GM12878 (cell line): ENCODE results near the gene DNAJB6. TPM values are rescaled to one million over a fixed set of nuclear protein-coding genes. Genes with fewer than 3 reads are reported as not detected.

ENCODE experiments used
- ATAC-seq: fragments of 200-7000 bp; cut with Tn5 transposase; 3 replicates; pipeline ENCODE4 v1.9.1; 2020; ENCODE audit warnings: mild to moderate bottlenecking, moderate library complexity
- BruUV-seq: library from RNA; stranded (reverse); fragments of 400-500 nt; replicated peaks from 2 replicates; lab custom pipeline; 2021; lab: Mats Ljungman, UMichigan
- CTCF ChIA-PET: fragments of 300-600 bp; sonication (Branson Sonifier 250); formaldehyde crosslinking; extraction: SDS; loops from one replicate; lab custom pipeline; 2021; ENCODE audit warnings: inconsistent platforms; lab: Yijun Ruan, JAX
- POLR2A ChIA-PET: fragments of 350-600 bp; formaldehyde crosslinking; extraction: SDS; loops from one replicate; lab custom pipeline; 2021; ENCODE audit warnings: inconsistent platforms; lab: Charles Lee
- RAD21 ChIA-PET: fragments of 300-600 bp; sonication (Branson Sonifier 250); formaldehyde crosslinking; loops from one replicate; lab custom pipeline; 2023; ENCODE audit warnings: antibody characterized with exemption; ENCODE audit not compliant: unreplicated experiment; lab: Charles Lee
- SMC1A ChIA-PET: fragments of 300-600 bp; sonication (Branson Sonifier 250); formaldehyde crosslinking; loops from one replicate; lab custom pipeline; 2023; ENCODE audit not compliant: unreplicated experiment, uncharacterized antibody; lab: Charles Lee
- DNase-seq: peaks from one replicate; pipeline ENCODE4 v3.0.0-alpha.2; 2011; ENCODE audit warnings: low read depth, low spot score
- FAIRE-seq: peaks from 3 replicates; lab custom pipeline; 2011; peaks lifted over from hg19 to GRCh38; lab: Jason Lieb, UNC
- H2AFZ ChIP-seq: 2 replicates; pipeline ENCODE4 v1.6.0; 2011; ENCODE audit warnings: low read depth, low read length, control low read depth; ENCODE audit not compliant: control insufficient read depth
- H3K27ac ChIP-seq: 2 replicates; pipeline ENCODE4 v1.5.1; 2011; ENCODE audit warnings: control low read depth; ENCODE audit not compliant: control insufficient read depth, insufficient read depth
- H3K27me3 ChIP-seq, 2 experiments: replicated peaks in 1 of 2; 2 replicates each; pipeline versions ENCODE4 v1.6.0 to v1.6.1; 2011; ENCODE audit warnings: low read length in 1 of 2; ENCODE audit not compliant: control insufficient read depth in 2 of 2, insufficient read depth in 2 of 2
- H3K36me3 ChIP-seq, 2 experiments: 2 replicates each; pipeline ENCODE4 v1.5.1; 2011; ENCODE audit warnings: low read length in 1 of 2; ENCODE audit not compliant: control insufficient read depth in 2 of 2, insufficient read depth in 2 of 2
- H3K4me1 ChIP-seq: 2 replicates; pipeline ENCODE4 v1.6.1; 2011; ENCODE audit warnings: mild to moderate bottlenecking, low read length, moderate library complexity, mixed read lengths; ENCODE audit not compliant: control insufficient read depth, insufficient read depth
- H3K4me2 ChIP-seq: 2 replicates; pipeline ENCODE4 v1.6.0; 2011; ENCODE audit warnings: control low read depth; ENCODE audit not compliant: control insufficient read depth, insufficient read depth
- H3K4me3 ChIP-seq: fragments of 200-600 bp; sonication (generic); 2 replicates; pipeline ENCODE4 v1.5.1; 2016
- H3K79me2 ChIP-seq: 2 replicates; pipeline ENCODE4 v1.6.0; 2011; ENCODE audit warnings: low read length; ENCODE audit not compliant: control insufficient read depth, insufficient read depth
- H3K9ac ChIP-seq: 2 replicates; pipeline ENCODE4 v1.8.0; 2011; ENCODE audit warnings: low read length, control low read depth, mixed read lengths; ENCODE audit not compliant: control insufficient read depth, insufficient read depth
- H3K9me3 ChIP-seq: replicated peaks from 3 replicates; pipeline ENCODE4 v1.5.1; 2011; ENCODE audit warnings: mild to moderate bottlenecking, low read length; ENCODE audit not compliant: control insufficient read depth, insufficient read depth
- H4K20me1 ChIP-seq: 2 replicates; pipeline ENCODE4 v1.6.0; 2011; ENCODE audit not compliant: control insufficient read depth, insufficient read depth
- BMI1 ChIP-seq: fragments of 450-650 bp; IDR thresholded peaks from 2 replicates; pipeline ENCODE4 v1.6.1; 2016; ENCODE audit warnings: mild to moderate bottlenecking, moderate library complexity, borderline replicate concordance
- EED ChIP-seq: sonication (generic); IDR thresholded peaks from 2 replicates; pipeline ENCODE4 v1.6.1; 2016; ENCODE audit warnings: antibody characterized with exemption, low read depth
- EZH2 ChIP-seq: IDR thresholded peaks from 2 replicates; pipeline ENCODE4 v1.6.1; 2012; ENCODE audit warnings: low read depth, mild to moderate bottlenecking, control low read depth, inconsistent platforms, low read length, borderline replicate concordance; ENCODE audit not compliant: control insufficient read depth
- FOXK2 ChIP-seq: fragments of 450-650 bp; IDR thresholded peaks from 2 replicates; pipeline ENCODE4 v1.6.1; 2017; ENCODE audit warnings: mild to moderate bottlenecking, moderate library complexity
- HSF1 ChIP-seq: fragments of 150-350 bp; IDR thresholded peaks from 2 replicates; pipeline ENCODE4 v1.6.1; 2014; ENCODE audit warnings: mild to moderate bottlenecking, low read depth, low read length
- JUND ChIP-seq: IDR thresholded peaks from 2 replicates; pipeline ENCODE4 v1.6.1; 2012; ENCODE audit warnings: low read depth, mild to moderate bottlenecking, low read length, improper control_type of control experiment, moderate library complexity
- LARP7 ChIP-seq: fragments of 450-650 bp; IDR thresholded peaks from 2 replicates; pipeline ENCODE4 v1.6.1; 2017; ENCODE audit warnings: mild to moderate bottlenecking
- MYC ChIP-seq: IDR thresholded peaks from 2 replicates; pipeline ENCODE4 v1.6.1; 2011; ENCODE audit warnings: mild to moderate bottlenecking, low read length, moderate library complexity, inconsistent platforms; ENCODE audit not compliant: insufficient read depth, insufficient replicate concordance, insufficient read length, severe bottlenecking
- POLR2A ChIP-seq: IDR thresholded peaks from 2 replicates; pipeline ENCODE4 v1.6.1; 2011; ENCODE audit warnings: low read depth, mild to moderate bottlenecking, low read length
- POLR2AphosphoS5 ChIP-seq: IDR thresholded peaks from 2 replicates; pipeline ENCODE4 v1.6.1; 2011; ENCODE audit warnings: mild to moderate bottlenecking, low read length, inconsistent platforms
- PRDM15 ChIP-seq: fragments of 450-650 bp; formaldehyde crosslinking; IDR thresholded peaks from 2 replicates; pipeline ENCODE4 v1.4.0; 2020; ENCODE audit warnings: mild to moderate bottlenecking, moderate library complexity
- SIN3A ChIP-seq: IDR thresholded peaks from 2 replicates; pipeline ENCODE4 v1.6.1; 2012; ENCODE audit warnings: low read depth, low read length, improper control_type of control experiment
- SMAD5 ChIP-seq: IDR thresholded peaks from 2 replicates; pipeline ENCODE4 v1.6.1; 2016; ENCODE audit warnings: antibody characterized with exemption, low read depth
- STAT3 ChIP-seq: IDR thresholded peaks from 2 replicates; pipeline ENCODE4 v1.6.1; 2011; ENCODE audit warnings: low read depth, low read length, improper control_type of control experiment
- USF1 ChIP-seq: IDR thresholded peaks from 2 replicates; pipeline ENCODE4 v1.6.1; 2011; ENCODE audit warnings: borderline replicate concordance, low read depth, mild to moderate bottlenecking, moderate library complexity, mixed read lengths, low read length; ENCODE audit not compliant: insufficient read depth; ENCODE audit errors: extremely low read length
- ZBTB33 ChIP-seq: fragments of 450-650 bp; IDR thresholded peaks from 2 replicates; pipeline ENCODE4 v1.6.1; 2017; ENCODE audit warnings: mild to moderate bottlenecking
- ZNF274 ChIP-seq: IDR thresholded peaks from one replicate; pipeline ENCODE4 v1.8.0; 2011; ENCODE audit not compliant: insufficient read length, insufficient read depth
- ZSCAN29 ChIP-seq: fragments of 450-650 bp; IDR thresholded peaks from 2 replicates; pipeline ENCODE4 v1.6.1; 2017; ENCODE audit warnings: mild to moderate bottlenecking, moderate library complexity
- WGBS: methylation state at CpG from one replicate; pipeline ENCODE4 v1.1.6; 2016; ENCODE audit warnings: low lambda C conversion rate; ENCODE audit not compliant: insufficient replicate concordance, insufficient coverage; ENCODE audit errors: missing lambda C conversion rate; 5-methylcytosine and 5-hydroxymethylcytosine counted together
- in situ Hi-C: fragments of 300-500 bp; cut with MboI; formaldehyde crosslinking; loops from 9 replicates; pipeline ENCODE4 v1.14.3; 2018; ENCODE audit warnings: mixed read lengths
- intact Hi-C: fragments of 100-400 bp; cut with micrococcal nuclease; formaldehyde crosslinking; loops from one replicate; pipeline ENCODE4 v1.14.2; 2022; ENCODE audit not compliant: unreplicated experiment
- polyA plus RNA-seq, 11 experiments: library from polyadenylated mRNA; depleted of rRNA in 4 of 11; unstranded in 6 of 11; stranded (reverse) in 5 of 11; fragments of >200 nt; fragmentation: Nextera tagmentation in 4 of 11; fragmentation: Illumina TruSeq in 1 of 11; extraction: Ambion mirVana in 4 of 11; extraction: Trizol in 1 of 11; gene quantifications; 1 replicate in 1 of 11; 2 replicates in 10 of 11; pipeline versions ENCODE4 v1.2.1 to v1.2.3, GENCODE V29; 2011 to 2016; ENCODE audit warnings: inconsistent platforms in 2 of 11, missing spikeins in 2 of 11, low read depth in 1 of 11
- total RNA-seq, 4 experiments: library from RNA; depleted of rRNA in 3 of 4; stranded (reverse); fragments of >200 nt in 3 of 4; fragmentation: Illumina TruSeq in 1 of 4; extraction: Trizol in 1 of 4; gene quantifications; 2 replicates each; pipeline versions ENCODE4 v1.2.1 to v1.2.3, GENCODE V29; 2013 to 2021

Gene DNAJB6
- total and polyA plus RNA-seq, 10 of the 15 experiments (the other 5 are each of a cell fraction or from before 2014, with no cell fraction given) = 34.5 to 117 (median 53.1) TPM

GRCh38 chr7:157425761-157426160 lies 89.0 kb downstream of the DNAJB6 start:
- no peak overlapping the region for H3K4me2 ChIP-seq
- H3K4me1 ChIP-seq = no peaks in the 10 kb centered on the region
- no peak for FAIRE-seq
- H3K36me3 ChIP-seq = no peaks in the 10 kb centered on the region
- no peaks in the 10 kb centered on the region for H3K9me3 ChIP-seq
- ChIA-PET CTCF (no interaction called here), RAD21 (no interaction called here), SMC1A (no interaction called here), POLR2A (no interaction called here)
- BruUV-seq = no TSS peak
- no peaks in the 10 kb centered on the region for H3K27me3 ChIP-seq
- intact Hi-C loops (no loop called here), in situ Hi-C loops (no loop called here)
- no peaks in the 10 kb centered on the region for H3K79me2 ChIP-seq
- H3K4me3 ChIP-seq = no peak overlapping the region
- no peak overlapping the region for H3K9ac ChIP-seq
- ATAC-seq = no peak
- no peaks in the 10 kb centered on the region for H4K20me1 ChIP-seq
- no peak for TF ChIP-seq SMAD5
- TF ChIP-seq ZNF274 = no peak
- no peak for TF ChIP-seq PRDM15 (CRISPR knock-in tag)
- TF ChIP-seq FOXK2 = no peak
- no peak for TF ChIP-seq LARP7
- TF ChIP-seq BMI1 = no peak
- no peak for TF ChIP-seq MYC
- TF ChIP-seq EED = no peak
- no peak for TF ChIP-seq ZBTB33
- TF ChIP-seq EZH2 = no peak
- no peak for TF ChIP-seq ZSCAN29
- TF ChIP-seq JUND = no peak
- TF ChIP-seq USF1 = no peak
- TF ChIP-seq POLR2AphosphoS5 = no peak
- TF ChIP-seq SIN3A = no peak
- no peak for TF ChIP-seq POLR2A
- TF ChIP-seq STAT3 = no peak
- no peak for TF ChIP-seq HSF1
- H3K27ac ChIP-seq = no peak overlapping the region
- WGBS = 91% methylated on average over 15 of the region's 19 CpGs
- DNase-seq = no peak
- H2AFZ ChIP-seq = no peak overlapping the region
